ENCODE results near the gene PLAC9.

GRCh38 chr10:80153460-80153859 is 20.9 kb downstream of the PLAC9 start:
- no peak for TF ChIP-seq CTCF (IDR thresholded peaks at IDR 0.05)
- TF ChIP-seq POLR2A (IDR thresholded peaks at IDR 0.05), result no peak
